ENCODE measurements around the gene CAMSAP1.

Gene CAMSAP1

DNA sequence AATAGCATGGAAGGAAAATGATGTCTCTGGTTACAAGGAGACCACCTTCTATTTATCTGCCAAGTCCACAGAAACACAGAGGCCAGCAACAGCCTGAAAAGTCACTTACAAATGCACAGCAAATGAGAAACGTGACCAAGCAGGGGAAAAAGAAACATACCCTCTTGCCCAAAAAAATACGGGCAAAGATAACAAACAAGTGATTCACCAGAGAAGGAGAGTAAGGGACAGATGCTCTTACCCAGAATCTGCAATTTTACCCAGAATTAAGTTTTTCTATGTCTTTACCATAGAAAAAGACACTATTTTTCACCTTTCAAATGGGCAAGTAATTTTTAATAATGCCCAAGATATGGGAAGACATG lies 28.1 kb downstream of the CAMSAP1 start:
- DNase-seq (ENCODE audit: low read depth): no peak

DNA sequence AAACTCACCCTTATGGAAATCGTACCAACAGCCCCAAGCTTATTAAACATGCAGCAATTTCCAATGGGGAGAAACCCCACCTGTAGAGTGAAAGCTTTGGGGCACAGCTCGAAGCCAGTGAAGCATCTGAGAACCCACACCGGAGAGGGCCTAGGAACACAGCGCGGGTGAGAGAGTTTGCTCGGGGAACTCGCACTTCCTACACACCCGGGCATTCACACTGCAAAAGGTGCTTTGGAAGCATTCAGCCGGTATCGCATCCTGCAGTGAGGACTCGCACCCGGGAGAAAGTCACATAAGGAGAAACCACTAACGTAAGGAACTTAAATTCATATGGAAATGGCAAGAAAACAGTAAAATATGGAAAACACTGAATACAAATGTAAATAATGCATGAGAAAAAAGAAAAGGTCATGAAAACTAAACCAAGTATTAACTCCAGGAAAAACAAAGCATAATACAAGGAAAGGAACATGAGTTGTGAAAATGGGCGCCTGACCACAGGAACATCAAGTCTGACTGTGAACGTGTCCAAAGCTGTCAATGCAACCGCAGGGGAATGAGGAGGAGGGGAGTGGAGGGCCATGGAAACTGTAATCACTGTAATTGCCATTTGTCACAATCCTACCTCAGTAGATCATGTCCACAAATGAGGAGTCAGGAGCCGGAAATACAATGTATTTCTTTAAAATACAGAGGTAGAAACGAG lies 28.7 kb downstream of the CAMSAP1 start:
- DNase-seq (ENCODE audit: low read depth): no peak

DNA sequence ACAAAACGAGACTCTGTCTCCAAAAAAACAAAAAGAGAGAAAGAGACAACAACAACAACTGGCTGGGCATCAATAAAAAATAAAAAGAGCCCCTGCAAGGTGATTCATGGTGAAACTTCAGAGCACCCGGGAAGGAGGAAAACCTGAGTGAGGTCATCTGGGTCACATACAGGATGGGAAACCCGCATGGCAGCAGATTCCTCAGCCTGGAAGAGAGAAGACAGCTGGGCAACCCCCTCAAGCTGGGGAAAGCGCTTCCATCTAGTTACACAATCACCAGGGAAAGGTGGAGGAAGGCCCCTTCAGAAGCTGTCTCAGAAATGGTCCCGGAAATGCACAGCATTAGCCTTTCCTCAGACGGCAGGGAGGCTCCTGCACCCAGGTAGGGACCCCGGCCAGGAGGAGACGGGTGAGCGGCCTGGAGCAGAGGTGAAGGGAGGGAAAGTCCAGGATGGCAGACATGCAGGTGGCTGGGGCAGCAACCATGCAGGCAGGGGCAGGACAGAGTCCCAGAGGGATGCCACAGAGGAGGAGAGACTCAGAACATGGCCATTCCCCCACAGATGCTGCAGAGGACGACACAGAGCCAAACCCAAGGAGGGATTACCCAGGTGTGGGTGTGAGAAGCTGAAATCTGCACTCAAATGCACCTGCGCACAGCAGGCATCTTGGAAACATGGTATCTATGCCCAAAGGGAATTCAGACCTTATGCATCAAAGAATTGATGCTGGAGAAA lies 29.4 kb downstream of the CAMSAP1 start:
- DNase-seq (ENCODE audit: low read depth): no peak

DNA sequence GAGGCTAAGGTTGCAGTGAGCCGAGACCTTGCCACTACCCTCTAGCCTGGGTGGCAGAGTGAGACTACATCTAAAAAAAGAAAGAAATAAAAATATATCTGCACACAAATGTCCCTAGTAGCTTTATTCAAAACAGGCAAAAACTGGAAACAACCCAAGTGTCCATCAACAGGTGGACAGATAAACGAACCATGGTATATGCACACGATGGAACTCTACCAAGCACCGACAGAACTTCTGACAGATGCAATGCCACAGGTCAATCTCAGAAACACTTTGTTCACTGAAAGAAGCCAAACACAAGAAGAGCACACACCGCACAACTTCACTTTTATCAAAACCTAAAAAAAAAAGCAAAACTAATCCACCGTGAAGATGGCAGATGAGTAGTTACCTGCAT lies 30.4 kb downstream of the CAMSAP1 start:
- no peak for DNase-seq (ENCODE audit: low read depth)

DNA sequence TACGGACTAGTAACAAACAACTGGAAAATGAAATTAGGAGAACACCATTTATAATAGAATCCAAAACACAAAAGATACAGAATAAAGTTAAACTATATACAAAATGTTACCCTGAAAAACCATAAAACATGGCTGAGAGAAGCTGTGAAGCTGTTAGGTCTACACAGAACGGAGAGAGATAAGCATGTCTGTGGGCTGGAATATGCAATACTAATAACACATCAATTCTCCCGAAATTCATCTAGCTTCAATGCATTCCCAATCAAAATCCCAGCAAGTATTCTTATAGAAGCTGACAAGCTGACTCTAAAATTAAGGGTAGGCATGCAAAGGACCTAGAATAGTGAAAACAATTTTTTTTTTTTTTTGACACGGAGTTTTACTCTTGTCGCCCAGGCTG lies 32.5 kb downstream of the CAMSAP1 start:
- DNase-seq (ENCODE audit: low read depth): no peak

DNA sequence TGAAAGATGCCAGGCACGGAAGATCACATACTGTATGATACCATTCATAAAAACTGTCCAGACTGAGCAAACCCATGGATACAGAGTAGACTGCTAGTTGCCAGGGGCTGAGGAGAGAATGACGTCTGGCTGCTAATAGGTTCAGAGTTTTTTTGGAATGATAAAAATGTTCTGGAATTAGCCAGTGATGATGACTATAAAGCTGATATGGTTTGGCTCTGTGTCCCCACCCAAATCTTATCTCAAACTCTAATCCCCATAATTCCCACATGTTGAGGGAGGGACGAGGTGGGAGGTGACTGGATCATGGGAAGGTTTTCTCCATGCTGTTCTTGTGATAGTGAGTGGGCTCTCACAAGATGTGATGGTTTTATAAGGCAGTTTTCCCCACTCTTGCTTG lies 37.4 kb downstream of the CAMSAP1 start:
- DNase-seq (ENCODE audit: low read depth): no peak

DNA sequence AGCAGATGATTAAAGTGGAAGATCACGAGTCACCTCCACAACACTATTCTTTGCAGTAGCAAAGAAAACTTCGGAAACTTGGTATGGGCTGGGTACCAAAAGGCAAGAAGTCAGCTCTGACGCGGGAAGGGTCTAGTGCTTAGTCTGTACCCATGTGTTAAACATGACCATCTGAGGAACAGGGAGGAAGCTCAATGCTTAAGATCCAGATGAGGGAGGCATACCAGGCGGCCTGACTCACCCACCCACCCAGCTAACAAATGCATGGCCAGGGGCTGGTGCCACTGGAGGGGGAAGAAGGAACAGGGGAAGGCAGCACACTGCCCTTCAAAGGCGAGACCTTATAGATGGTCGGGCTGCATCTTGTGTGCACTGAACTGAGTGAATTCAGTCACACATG lies 41.8 kb downstream of the CAMSAP1 start:
- no peak for DNase-seq (ENCODE audit: low read depth)

DNA sequence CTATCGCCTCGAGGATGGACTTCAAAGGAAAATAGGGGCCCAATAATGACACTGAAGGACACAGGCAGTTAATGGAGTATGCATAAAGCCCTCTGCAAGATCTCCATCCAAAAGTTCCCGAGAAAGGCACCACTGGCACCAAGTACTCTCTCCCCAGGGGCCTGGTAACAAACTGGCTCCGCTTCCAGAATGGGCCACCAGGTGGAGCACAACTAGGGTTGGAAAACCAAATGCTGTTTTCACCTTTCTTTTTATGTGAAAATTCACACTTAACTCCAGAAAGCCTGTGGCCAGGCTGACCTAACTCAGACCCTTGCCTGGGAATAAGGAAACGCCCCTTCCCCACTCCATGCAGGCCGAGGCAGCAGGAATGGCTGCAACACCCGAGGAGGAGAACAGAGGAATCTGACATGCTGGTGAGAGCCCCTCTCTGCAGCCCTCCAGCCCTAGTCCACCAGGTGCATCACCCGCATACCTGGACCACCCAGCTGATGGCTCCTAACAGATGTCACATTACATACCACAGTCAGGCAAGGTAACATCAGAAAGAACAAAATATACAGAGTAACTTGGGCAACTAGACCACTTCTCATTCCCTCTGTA lies 42.8 kb downstream of the CAMSAP1 start:
- DNase-seq (ENCODE audit: low read depth): peak; percentile 68

DNA sequence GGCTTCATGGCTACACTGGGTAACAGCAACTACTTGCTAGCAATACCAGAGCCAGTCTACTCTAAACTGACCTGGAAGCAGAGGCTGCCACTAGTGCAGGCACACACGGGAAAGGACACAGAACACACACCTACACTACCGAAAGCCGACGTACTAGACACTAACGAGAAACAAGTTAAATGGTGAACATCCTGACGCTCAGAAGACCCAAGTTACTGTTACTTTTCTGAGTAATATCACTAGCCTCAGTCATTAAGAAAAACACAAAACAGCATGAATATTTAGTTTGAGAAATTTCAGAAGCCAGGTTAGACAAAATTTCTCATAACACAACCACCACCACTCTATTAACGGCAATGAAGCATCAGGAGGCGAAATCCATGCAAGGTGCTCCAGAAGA lies 44.5 kb downstream of the CAMSAP1 start:
- DNase-seq (ENCODE audit: low read depth): no peak

DNA sequence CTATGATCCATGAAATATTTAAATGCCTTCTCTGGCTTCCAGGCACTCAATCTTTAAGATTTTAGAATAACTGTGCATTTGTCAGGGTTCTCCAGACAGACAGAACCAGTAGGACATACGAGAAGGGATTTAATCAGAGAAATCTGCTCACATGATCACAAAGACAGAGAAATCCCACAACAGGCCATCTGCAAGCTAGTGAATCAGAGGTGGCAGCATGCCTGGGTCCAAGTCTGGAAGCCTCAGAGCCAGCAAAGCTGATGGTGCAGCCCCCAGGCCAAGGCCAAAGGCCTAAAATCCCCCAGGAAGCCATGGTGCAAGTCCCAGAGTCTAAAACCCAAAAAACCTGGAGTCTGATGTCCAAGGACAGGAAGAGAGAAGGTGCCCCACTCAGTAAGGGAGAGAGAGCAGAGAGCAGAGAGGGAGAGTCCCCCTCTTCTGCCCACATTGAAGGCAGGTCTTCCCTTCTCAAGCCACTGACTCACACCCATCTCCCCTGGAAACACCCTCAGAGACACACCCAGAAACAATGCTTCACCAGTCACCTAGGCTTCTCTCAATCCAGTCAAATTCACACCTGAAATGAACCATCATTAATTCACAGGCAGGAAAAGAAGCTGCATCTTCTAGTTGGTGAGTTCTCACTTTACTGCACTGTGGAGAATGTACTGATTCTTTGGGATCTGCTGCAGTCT lies 48.7 kb downstream of the CAMSAP1 start:
- DNase-seq (ENCODE audit: low read depth): no peak

DNA sequence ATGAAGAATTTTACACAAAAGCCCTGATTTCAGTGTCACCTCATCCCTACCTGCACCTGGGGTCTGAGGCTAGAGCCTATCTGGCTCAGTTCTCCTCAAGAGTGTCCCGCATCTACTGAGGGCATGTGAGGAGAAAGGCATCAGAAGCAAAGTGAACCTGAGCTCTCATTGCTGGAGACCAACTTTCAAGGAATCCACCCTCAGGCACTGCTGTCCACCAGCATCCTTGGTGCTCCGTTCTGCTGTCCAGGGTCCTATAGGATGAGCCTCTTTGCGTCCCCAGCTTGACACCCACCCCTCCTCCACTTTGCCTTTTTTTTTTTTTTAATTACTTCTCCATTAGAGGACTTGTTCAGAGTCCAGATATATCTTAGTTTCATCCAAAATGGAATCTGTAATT lies 49.5 kb downstream of the CAMSAP1 start:
- DNase-seq (ENCODE audit: low read depth): no peak

DNA sequence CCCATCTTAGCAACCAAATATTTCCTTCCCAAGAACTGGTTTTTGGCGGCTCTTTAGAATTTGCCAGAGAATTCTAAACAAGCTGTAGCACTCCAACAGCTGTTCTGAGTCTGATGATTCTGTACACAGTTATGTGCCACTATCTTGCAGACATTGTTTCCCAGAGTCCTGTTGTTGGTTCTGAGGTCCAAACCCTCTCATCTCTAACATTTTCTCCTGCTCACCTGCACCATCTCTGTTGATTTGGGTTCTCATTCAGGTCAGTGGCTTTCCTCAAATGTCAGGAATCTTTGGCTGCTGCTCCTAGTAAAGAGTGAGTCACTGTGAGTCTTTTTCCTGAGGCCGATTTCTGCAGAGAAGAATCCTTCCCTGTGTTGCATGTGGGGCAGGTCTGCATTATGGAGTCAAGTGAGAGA lies 50.0 kb downstream of the CAMSAP1 start:
- DNase-seq (ENCODE audit: low read depth): no peak

DNA sequence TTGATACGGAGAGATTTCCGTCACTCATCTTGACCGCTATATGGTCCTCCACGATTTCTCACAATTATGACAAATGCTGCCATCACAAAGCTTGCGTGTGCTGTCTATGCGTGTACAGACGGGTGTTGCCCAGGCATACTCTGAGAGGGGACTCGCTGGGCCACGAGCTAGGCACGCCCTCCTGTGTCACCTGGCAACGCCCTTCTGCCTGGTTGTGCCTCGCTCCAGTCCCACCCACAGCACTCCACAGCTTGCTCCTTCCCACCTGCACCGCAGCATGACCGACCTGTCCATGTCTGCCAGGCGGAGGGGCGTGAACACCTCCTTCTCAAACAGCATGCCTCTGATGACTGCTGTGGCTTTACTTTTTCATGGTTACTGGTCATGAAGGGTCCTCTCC lies 55.6 kb downstream of the CAMSAP1 start:
- DNase-seq (ENCODE audit: low read depth): no peak

DNA sequence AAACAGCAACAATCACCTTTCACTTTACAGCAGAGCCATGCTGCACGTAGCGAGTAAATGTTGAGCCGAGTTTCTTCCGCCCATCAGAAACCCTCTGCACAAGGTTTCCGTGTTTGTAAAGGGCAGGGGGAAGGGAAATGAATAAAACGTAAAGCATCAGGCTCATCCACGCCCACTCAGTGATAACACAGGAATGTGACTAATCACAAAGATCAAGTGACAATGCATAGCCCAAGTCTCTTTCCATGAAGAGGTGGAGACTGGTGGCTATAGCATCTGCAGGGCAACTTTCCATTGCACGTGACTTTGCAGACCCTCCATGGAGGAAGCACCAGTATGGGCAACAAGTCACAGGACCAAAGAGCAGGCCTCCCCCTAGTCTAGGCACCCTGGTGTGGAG lies 56.6 kb downstream of the CAMSAP1 start:
- no peak for DNase-seq (ENCODE audit: low read depth)

DNA sequence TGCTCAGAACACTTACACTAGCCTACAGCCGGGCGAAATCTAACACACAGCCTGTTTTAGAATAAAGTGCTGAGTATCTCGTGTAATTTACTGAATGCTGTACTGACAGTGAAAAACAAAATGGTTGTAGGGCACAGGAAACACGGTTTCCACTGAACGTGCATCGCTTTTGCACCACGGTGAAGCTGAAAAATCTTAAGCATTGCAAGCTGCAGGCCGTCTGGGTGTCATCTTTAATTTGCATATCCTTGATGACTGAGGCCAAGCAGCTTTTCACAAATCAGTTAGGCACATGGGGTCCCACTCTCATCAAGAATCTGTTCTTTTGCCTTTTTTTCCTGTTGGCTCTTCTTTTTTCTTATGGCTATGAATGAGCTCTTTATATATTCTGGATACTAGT lies 58.2 kb downstream of the CAMSAP1 start:
- no peak for DNase-seq (ENCODE audit: low read depth)

DNA sequence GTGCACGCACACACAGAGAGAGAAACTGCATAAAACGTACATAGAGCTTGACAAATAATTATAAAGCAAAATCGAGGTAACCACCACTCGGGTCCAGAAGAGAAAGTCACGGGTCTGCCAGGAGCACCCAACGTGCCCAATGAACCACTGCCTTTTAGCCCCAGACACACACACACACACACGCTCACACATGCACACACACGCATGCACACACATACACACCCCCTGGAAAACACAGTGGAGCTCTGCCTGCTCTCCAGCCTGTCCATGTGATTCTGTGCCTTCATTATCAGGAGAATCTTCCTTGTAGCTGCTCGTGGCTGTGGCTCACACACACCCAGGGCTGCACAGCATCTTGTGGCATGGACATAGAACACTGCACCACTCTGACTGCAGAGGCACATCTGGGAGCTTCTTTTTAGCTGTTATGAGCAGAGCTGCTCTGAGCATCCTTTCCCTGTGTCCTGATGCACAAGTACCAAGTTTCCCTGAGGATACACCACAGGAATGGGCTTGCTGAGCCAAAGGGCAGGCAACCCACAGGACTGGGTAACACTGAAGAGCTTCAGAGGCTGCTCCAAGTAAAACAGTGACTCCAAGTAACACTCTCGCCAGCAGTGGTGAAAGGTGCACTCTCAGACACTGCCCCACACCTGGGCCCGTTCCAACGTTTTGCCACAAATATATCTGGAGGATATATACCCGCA lies 58.9 kb downstream of the CAMSAP1 start:
- no peak for DNase-seq (ENCODE audit: low read depth)

DNA sequence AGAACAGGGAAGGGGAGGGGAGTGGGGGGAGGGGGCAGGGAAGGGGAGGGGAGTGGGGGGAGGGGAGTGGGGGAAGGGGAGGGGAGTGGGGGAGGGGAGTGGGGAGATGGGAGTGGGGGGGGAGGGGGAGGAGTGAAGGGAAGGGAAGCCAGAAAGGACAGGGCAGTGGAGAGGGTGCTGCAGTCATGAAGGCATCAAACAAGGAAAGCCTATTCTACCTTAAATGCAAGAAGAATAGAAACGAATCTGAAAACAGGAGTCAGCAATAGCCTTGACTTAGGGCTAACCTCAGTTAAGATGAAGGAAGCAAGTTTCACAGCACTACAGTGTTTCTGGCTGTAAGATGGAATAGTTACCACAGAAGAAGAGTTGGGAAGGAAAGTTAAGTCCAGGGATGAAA lies 59.5 kb downstream of the CAMSAP1 start:
- DNase-seq (ENCODE audit: low read depth): no peak

DNA sequence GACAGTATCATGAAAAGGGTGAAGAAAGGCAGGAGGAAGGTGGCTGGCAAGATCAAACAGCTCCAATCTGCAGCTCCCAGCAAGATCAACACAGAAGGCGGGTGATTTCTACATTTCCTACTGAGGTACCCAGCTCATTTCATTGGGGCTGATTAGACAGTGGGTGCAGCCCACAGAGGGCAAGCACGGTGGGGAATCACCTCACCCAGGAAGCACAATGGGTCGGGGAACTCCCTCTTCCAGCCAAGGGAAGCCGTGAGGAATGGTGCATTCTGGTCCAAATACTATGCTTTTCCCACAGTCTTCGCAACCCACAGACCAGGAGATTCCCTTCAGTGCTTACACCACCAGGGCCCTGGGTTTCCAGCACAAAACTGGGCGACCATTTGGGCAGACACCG lies 66.8 kb downstream of the CAMSAP1 start:
- no peak for DNase-seq (ENCODE audit: low read depth)

DNA sequence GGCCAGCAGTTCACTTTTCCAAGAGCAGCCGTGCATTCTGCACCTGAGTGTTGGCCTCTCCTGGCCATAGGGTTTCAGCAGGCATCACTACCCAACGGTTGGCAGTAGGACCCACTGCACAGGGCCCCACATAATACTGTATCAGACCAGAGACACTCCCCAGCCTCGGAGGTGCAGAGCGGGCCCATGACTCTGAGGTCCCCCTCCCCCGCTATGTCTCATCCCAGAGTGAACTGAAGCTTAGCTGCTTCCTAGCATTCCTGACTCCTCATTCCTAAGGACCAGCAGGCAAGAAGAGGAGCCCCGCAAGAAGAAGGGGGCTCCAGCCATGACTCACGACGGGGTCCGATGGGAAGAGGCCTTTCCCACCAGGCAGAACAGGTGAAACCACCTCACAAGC lies 67.2 kb downstream of the CAMSAP1 start:
- DNase-seq (ENCODE audit: low read depth): no peak

DNA sequence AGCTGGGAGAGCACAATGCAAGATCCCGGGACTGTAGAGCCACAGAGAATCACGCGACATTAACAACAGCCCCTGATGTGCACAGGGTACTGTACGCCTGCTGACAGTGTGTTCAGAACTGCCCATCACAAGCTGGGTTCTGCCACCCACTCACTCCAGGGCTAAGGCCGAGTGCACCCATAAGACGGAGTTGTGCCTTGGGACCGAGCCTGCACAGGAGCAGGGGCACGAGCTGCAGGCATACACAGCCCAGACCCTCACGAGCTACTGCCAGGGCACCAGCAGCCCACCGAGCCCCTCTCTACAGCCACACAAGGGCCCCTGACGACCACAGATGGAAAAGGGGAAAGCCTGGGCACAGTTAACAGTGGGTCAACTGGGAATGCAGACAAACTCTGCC lies 67.8 kb downstream of the CAMSAP1 start:
- DNase-seq (ENCODE audit: low read depth): no peak

DNA sequence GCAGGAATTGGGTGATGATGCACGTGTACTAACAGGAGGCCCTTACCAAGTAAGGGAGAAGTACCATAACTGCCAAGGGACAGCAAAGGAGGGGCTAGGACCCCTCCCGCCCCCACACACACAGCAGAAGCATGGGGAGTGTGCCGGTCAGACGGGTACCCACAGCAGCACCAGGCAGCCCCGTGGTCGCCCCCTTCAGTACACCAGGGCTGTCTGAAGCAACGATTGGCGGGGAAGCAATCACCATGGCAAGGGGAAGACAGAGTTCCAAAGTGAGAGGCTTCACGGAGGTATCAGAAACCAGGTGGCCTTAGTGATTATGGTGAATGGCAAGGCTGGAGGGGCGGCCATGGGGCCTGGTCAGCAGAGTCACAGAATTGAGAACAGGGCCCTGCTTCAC lies 72.2 kb downstream of the CAMSAP1 start:
- DNase-seq (ENCODE audit: low read depth): no peak

DNA sequence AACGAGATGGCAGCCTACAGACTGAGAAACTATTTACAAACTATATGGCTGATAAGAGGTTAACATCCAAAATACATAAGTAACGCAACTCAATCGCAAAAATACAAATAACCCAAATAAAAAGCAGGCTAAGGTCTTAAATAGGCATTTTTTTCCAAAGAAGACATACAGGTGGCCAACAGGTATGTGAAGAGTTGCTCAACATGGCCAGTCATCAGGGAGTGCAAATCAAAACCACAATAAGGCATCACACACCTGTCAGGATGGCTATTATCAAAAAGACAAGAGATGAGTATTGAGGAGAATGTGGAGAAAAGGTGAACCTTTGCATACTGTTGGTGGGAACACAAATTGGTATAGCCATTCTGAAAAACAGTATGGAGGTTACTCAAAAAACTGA lies 73.5 kb downstream of the CAMSAP1 start:
- DNase-seq (ENCODE audit: low read depth): no peak

All from stimulated activated CD4-positive, alpha-beta T cell treated with anti-CD3 and anti-CD28 coated beads, Interleukin-2, amount 100 ng/mL, for 4 hours (primary cell).